Sigmoid colon (tissue), 7 donors: ENCODE results near the gene MARVELD3. TPM values are rescaled to one million over a fixed set of nuclear protein-coding genes. Genes with fewer than 3 reads are reported as not detected.

Experiments used
- DNase-seq: peaks from one replicate; pipeline ENCODE4 v3.0.0-alpha.2; 2019
- H3K27ac ChIP-seq, 4 donors: fragments of 200-600 bp; sonication (generic); one replicate each; pipeline ENCODE4 v1.5.1; 2016 to 2019; ENCODE audit warnings: mild to moderate bottlenecking in 1 of 4
- H3K27me3 ChIP-seq, 3 donors: fragments of 200-600 bp; sonication (generic); one replicate each; pipeline ENCODE4 v1.5.1; 2019; ENCODE audit warnings: mild to moderate bottlenecking in 1 of 3
- H3K36me3 ChIP-seq, 4 donors: fragments of 200-600 bp; sonication (generic); one replicate each; pipeline ENCODE4 v1.5.1; 2016 to 2019
- H3K4me1 ChIP-seq, 4 donors: fragments of 200-600 bp; sonication (generic); one replicate each; pipeline ENCODE4 v1.5.1; 2017 to 2019
- H3K4me3 ChIP-seq, 4 donors: fragments of 200-600 bp; sonication (generic); one replicate each; pipeline ENCODE4 v1.5.1; 2017 to 2019; ENCODE audit warnings: mild to moderate bottlenecking in 2 of 4, moderate library complexity in 1 of 4
- H3K9me3 ChIP-seq, 4 donors: fragments of 200-600 bp in 3 of 4; sonication (generic) in 3 of 4; one replicate each; pipeline versions ENCODE4 v1.5.1 to v1.6.1; 2013 to 2019
- EP300 ChIP-seq, 4 donors: sonication (generic); formaldehyde crosslinking; IDR thresholded peaks; one replicate each; pipeline ENCODE4 v1.6.1; 2017; ENCODE audit warnings: antibody characterized with exemption in 4 of 4
- POLR2A ChIP-seq, 2 donors: fragments of 450-650 bp; IDR thresholded peaks; one replicate each; pipeline ENCODE4 v1.6.1; 2016; ENCODE audit warnings: antibody characterized with exemption in 2 of 2, mild to moderate bottlenecking in 2 of 2, moderate library complexity in 2 of 2
- POLR2AphosphoS5 ChIP-seq, 4 donors: sonication (generic); formaldehyde crosslinking; IDR thresholded peaks; one replicate each; pipeline ENCODE4 v1.6.1; 2017; ENCODE audit warnings: antibody characterized with exemption in 4 of 4
- WGBS, 2 donors: extraction: QIAGEN DNeasy Blood & Tissue Kit; methylation state at CpG; one replicate each; pipeline ENCODE4 v1.1.7; 2013; 5-methylcytosine and 5-hydroxymethylcytosine counted together
- intact Hi-C: fragments of 100-400 bp; cut with DNase I; formaldehyde crosslinking; loops from one replicate; pipeline ENCODE4 v1.15.1; 2023
- polyA plus RNA-seq, 3 donors: library from polyadenylated mRNA; stranded (reverse); fragments of 200-250 nt; gene quantifications; one replicate each; pipeline ENCODE4 v1.2.3, GENCODE V29; 2013
- total RNA-seq, 4 donors: library from RNA; depleted of rRNA; stranded (reverse); fragments of >200 nt; gene quantifications; one replicate each; pipeline ENCODE4 v1.1.0, GENCODE V29; 2016
- TF ChIP-seq, protein P1 (sequence below), 4 experiments: fragments of 450-650 bp in 3 of 4; fragments of 200-600 bp in 1 of 4; IDR thresholded peaks; one replicate each; pipeline ENCODE4 v1.5.1; 2016 to 2019; ENCODE audit warnings: antibody characterized with exemption in 4 of 4, mild to moderate bottlenecking in 3 of 4, moderate library complexity in 2 of 4
- donor health status: healthy with polysubstance abuse.
- donor health status: Bipolar disorder and iron deficiency.
- donor health status: healthy.

MARVELD3 gene
- total and polyA plus RNA-seq, 7 donors: 20.4 to 28.7 (median 26.6) TPM; not detected in 4

DNA sequence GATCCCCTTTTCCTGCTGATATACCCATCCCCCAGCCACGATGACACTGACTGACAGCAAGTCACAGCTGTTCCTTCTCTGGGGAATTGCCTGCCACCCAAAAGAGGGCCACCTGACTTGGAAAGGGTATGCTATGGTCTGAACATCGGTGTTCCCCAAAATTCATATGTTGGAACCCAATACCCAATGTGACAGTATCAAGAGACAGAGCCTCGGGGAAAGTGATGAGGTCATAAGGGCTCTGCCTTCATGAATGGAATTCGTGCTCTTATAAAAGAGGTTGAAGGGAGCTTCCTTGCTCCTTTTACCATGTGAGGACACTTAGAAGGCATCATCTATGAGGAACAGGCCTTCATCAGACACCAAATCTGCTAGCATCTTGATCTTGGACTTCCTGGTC lies 7.6 kb upstream of the MARVELD3 start:
- H3K27me3 ChIP-seq: peaks cover 0 to 15% (median 0%) of the 10 kb centered on the region in 3 donors
- intact Hi-C loops: no loop called here
- 83 to 86% methylated on average over 4 of the region's 4 CpGs for WGBS, 2 donors
- no peaks in the 10 kb centered on the region for H3K36me3 ChIP-seq
- no peak for DNase-seq
- H3K4me3 ChIP-seq: no peak overlapping the region
- peaks cover 0 to 3% (median 0%) of the 10 kb centered on the region in 4 donors for H3K9me3 ChIP-seq
- no peak overlapping the region for H3K27ac ChIP-seq
- no peaks in the 10 kb centered on the region for H3K4me1 ChIP-seq
- TF ChIP-seq, protein P1, sequence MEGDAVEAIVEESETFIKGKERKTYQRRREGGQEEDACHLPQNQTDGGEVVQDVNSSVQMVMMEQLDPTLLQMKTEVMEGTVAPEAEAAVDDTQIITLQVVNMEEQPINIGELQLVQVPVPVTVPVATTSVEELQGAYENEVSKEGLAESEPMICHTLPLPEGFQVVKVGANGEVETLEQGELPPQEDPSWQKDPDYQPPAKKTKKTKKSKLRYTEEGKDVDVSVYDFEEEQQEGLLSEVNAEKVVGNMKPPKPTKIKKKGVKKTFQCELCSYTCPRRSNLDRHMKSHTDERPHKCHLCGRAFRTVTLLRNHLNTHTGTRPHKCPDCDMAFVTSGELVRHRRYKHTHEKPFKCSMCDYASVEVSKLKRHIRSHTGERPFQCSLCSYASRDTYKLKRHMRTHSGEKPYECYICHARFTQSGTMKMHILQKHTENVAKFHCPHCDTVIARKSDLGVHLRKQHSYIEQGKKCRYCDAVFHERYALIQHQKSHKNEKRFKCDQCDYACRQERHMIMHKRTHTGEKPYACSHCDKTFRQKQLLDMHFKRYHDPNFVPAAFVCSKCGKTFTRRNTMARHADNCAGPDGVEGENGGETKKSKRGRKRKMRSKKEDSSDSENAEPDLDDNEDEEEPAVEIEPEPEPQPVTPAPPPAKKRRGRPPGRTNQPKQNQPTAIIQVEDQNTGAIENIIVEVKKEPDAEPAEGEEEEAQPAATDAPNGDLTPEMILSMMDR (IDR thresholded peaks at IDR 0.05): no peak
- no peak for TF ChIP-seq POLR2A (IDR thresholded peaks at IDR 0.05)
- TF ChIP-seq EP300 (IDR thresholded peaks at IDR 0.05): no peak
- no peak for TF ChIP-seq POLR2AphosphoS5 (IDR thresholded peaks at IDR 0.05)

DNA sequence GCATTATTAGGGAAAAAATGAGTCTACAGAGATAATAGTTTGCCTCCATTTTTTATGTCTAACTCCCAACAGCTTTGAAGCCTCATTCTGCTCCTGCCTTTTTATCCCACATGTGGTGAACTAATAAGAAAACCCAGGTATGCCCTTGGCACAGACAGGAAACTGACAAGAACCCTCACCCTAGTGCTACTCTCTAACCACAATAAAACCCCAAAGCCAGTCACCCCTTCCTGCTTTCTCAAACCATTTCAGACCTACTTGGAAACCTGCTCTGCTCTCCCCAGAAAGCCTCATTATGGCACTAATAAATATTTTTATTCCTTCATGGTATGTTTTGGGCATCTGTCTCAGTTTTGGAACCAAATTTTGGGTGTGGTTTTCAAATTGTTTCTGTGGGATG lies 3.9 kb upstream of the MARVELD3 start:
- H3K9me3 ChIP-seq: peaks cover 0 to 3% (median 0%) of the 10 kb centered on the region in 4 donors
- H3K27ac ChIP-seq: no peak overlapping the region
- DNase-seq: no peak
- H3K27me3 ChIP-seq: peaks cover 22 to 36% (median 26%) of the 10 kb centered on the region in 3 donors
- no peaks in the 10 kb centered on the region for H3K36me3 ChIP-seq
- peaks cover 0 to 14% (median 13%) of the 10 kb centered on the region in 4 donors for H3K4me1 ChIP-seq
- H3K4me3 ChIP-seq: no peak overlapping the region
- no peak for TF ChIP-seq EP300 (IDR thresholded peaks at IDR 0.05)
- no peak for TF ChIP-seq POLR2A (IDR thresholded peaks at IDR 0.05)
- TF ChIP-seq, protein P1 (IDR thresholded peaks at IDR 0.05): no peak
- TF ChIP-seq POLR2AphosphoS5 (IDR thresholded peaks at IDR 0.05): no peak
- intact Hi-C loops: no loop called here

DNA sequence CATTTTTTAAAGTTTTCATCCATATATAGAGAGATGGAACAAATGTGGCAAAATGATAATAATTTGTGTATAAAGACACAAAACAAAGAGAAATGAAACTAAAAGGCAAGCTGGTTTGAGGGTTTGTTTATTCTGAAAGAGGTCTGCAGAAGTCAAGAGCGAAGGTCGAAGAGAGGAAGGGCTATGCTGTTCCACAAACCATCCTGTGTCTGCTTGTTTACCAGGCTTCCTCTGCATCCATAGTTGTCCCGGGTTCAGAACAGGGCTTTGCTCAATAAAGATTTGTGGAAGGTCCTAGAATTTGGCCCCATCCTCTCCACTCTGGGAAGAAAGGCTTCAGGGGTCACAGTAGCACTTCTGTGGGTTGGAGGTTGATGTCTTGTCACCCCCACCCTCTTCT lies 2.4 kb upstream of the MARVELD3 start:
- TF ChIP-seq POLR2AphosphoS5 (IDR thresholded peaks at IDR 0.05) (no peak), POLR2A (IDR thresholded peaks at IDR 0.05) (no peak), EP300 (IDR thresholded peaks at IDR 0.05) (no peak)
- TF ChIP-seq, protein P1 (IDR thresholded peaks at IDR 0.05): no peak
- no peak overlapping the region for H3K27ac ChIP-seq
- WGBS, 2 donors: 45 to 46% methylated on average over 3 of the region's 3 CpGs
- H3K36me3 ChIP-seq: no peaks in the 10 kb centered on the region
- H3K4me1 ChIP-seq: peaks cover 0 to 14% (median 13%) of the 10 kb centered on the region in 4 donors
- peaks cover 22 to 45% (median 34%) of the 10 kb centered on the region in 3 donors for H3K27me3 ChIP-seq
- intact Hi-C loops: no loop called here
- DNase-seq: no peak
- H3K4me3 ChIP-seq: no peak overlapping the region
- H3K9me3 ChIP-seq: peaks cover 0 to 3% (median 0%) of the 10 kb centered on the region in 4 donors

DNA sequence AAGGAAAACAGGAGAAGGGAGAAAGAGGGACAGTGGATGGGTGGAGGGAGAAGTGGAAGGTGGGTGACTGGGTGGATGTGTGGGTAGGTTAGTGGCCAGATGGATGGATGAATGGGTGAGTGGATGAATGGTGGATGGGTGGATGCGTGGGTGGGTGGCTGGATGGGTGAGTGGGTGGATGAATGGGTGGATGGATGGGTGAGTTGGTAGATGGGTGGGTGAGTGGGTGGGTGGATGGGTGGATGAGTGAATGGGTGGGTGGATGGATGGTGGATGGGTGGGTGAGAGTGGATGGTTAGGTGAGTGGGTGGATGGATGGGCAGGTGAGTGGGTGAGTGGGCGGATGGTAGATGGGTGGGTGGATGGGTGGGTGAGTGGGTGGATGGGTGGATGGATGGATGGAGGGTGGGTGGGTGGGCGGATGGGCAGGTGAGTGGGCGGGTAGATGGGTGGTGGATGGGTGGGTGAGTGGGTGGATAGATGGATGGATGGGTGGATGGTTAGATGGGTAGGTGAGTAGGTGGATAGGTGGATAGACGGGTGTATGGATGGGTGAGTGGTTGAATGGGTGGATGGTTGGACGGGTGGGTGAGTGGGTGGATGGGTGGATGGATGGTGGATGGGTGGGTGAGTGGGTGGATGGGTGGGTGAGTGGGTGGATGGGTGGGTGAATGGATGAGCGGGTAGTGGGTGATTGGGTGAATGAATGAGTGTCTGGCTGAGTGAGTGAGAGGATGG lies 702 bp upstream of the MARVELD3 start:
- TF ChIP-seq EP300 (IDR thresholded peaks at IDR 0.05) (no peak), POLR2AphosphoS5 (IDR thresholded peaks at IDR 0.05) (no peak), POLR2A (IDR thresholded peaks at IDR 0.05) (no peak)
- TF ChIP-seq, protein P1 (IDR thresholded peaks at IDR 0.05): no peak
- H3K27me3 ChIP-seq: peaks cover 22 to 45% (median 34%) of the 10 kb centered on the region in 3 donors
- peaks cover 0 to 14% (median 13%) of the 10 kb centered on the region in 4 donors for H3K4me1 ChIP-seq

More for the DNA sequence above, 702 bp upstream of the MARVELD3 start:
- WGBS, 2 donors: 90 to 91% methylated on average over 7 of the region's 7 CpGs
- Histone ChIP-seq H3K9me3 (peaks cover 0 to 3% (median 0%) of the 10 kb centered on the region in 4 donors), H3K4me3 (no peak overlapping the region), H3K27ac (no peak overlapping the region), H3K36me3 (no peaks in the 10 kb centered on the region)
- no peak for DNase-seq
- intact Hi-C loops: no loop called here
